ENCODE data around the gene PIGN.

The PIGN gene

GRCh38 chr18:62028715-62029114 lies 158.1 kb downstream of the PIGN start:
- no peak for DNase-seq (ENCODE audit: extremely low spot score)
- no peak for TF ChIP-seq ELF4 (IDR thresholded peaks at IDR 0.05)
- ChIA-PET POLR2A (no interaction called here), CTCF (no interaction called here)

- ChIA-PET CTCF (interaction anchor here (0.6 kb wide), 1 partner anchor 103 kb away, joined by 3 read pairs; no protein-coding TSS in a partner anchor), POLR2A (no interaction called here)
- no peak for DNase-seq (ENCODE audit: extremely low spot score)
- TF ChIP-seq L3MBTL2 (conservative IDR thresholded peaks at IDR 0.05) (no peak), FOXK2 (IDR thresholded peaks at IDR 0.05) (no peak)
Observed at GRCh38 chr18:62027914-62028520, 158.8 kb downstream of the PIGN start.

DNA sequence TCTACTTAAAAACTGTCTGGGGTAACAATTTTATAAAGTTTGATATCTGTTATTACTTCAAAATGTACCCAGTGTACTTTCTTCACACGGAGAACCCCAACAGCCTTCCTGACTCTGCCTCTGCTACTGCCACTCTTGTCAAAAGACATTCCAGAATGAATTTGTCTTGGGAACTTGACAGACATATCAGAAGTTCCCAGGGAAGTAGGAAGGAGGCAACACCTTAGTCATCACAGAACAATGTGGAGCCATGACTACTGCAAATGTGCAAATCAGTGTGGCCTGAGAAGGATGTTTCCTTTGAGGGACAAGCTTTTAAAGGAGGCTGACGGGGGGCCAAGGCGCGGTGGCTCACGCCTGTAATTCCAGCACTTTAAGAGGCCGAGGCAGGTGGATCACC lies 160.3 kb downstream of the PIGN start:
- ChIA-PET CTCF (no interaction called here), POLR2A (no interaction called here)
- TF ChIP-seq TARDBP (IDR thresholded peaks at IDR 0.05): no peak
- no peak for TF ChIP-seq FOXM1 (IDR thresholded peaks at IDR 0.05; ENCODE audit: borderline replicate concordance)
- no peak for TF ChIP-seq FOXA1 (IDR thresholded peaks at IDR 0.05)
- no peak for TF ChIP-seq ARNT (IDR thresholded peaks at IDR 0.05)
- no peak for TF ChIP-seq SUZ12 (IDR thresholded peaks at IDR 0.05)
- no peak for TF ChIP-seq ELF4 (IDR thresholded peaks at IDR 0.05)
- no peak for TF ChIP-seq BHLHE40 (IDR thresholded peaks at IDR 0.05; ENCODE audit: borderline replicate concordance)
- DNase-seq (ENCODE audit: extremely low spot score): no peak

DNA sequence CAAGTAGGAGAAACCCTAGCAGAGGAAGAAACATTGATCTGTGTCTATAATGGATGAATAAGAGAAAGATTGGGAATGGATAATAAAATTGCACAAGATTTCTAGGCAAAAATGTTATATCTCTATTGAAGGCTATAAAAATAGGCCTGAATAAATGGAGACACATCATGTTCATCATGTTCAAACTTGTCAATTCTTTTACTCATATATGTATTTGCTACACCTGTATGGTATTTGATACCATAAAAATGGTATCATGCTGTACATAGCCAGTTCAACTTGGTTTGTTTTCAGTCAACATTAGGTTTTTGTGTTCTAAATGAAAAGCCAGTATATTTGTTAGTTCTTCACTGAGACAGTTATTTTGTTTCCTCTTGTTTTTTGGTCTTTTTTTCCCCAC lies 161.9 kb downstream of the PIGN start:
- TF ChIP-seq ARNT (IDR thresholded peaks at IDR 0.05) (no peak), HDGF (IDR thresholded peaks at IDR 0.05; ENCODE audit: borderline replicate concordance) (no peak), TARDBP (IDR thresholded peaks at IDR 0.05) (no peak), FOXA1 (IDR thresholded peaks at IDR 0.05) (no peak), NFRKB (IDR thresholded peaks at IDR 0.05) (no peak), FOXM1 (IDR thresholded peaks at IDR 0.05; ENCODE audit: borderline replicate concordance) (no peak), BHLHE40 (IDR thresholded peaks at IDR 0.05; ENCODE audit: borderline replicate concordance) (no peak), FOXK2 (IDR thresholded peaks at IDR 0.05) (no peak), SP1 (IDR thresholded peaks at IDR 0.05) (no peak), CTBP1 (IDR thresholded peaks at IDR 0.05; ENCODE audit: borderline replicate concordance) (no peak), ZNF384 (IDR thresholded peaks at IDR 0.05) (no peak), LEF1 (IDR thresholded peaks at IDR 0.05; ENCODE audit: borderline replicate concordance) (no peak), SUZ12 (IDR thresholded peaks at IDR 0.05) (no peak), ELF4 (IDR thresholded peaks at IDR 0.05) (no peak), L3MBTL2 (conservative IDR thresholded peaks at IDR 0.05) (no peak)
- TF ChIP-seq, protein P1, sequence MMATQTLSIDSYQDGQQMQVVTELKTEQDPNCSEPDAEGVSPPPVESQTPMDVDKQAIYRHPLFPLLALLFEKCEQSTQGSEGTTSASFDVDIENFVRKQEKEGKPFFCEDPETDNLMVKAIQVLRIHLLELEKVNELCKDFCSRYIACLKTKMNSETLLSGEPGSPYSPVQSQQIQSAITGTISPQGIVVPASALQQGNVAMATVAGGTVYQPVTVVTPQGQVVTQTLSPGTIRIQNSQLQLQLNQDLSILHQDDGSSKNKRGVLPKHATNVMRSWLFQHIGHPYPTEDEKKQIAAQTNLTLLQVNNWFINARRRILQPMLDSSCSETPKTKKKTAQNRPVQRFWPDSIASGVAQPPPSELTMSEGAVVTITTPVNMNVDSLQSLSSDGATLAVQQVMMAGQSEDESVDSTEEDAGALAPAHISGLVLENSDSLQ (IDR thresholded peaks at IDR 0.05): no peak
- ChIA-PET CTCF (no interaction called here), POLR2A (no interaction called here)
- DNase-seq (ENCODE audit: extremely low spot score): no peak

- TF ChIP-seq CTBP1 (IDR thresholded peaks at IDR 0.05; ENCODE audit: borderline replicate concordance): no peak
- no peak for TF ChIP-seq NFRKB (IDR thresholded peaks at IDR 0.05)
- no peak for TF ChIP-seq FOXA1 (IDR thresholded peaks at IDR 0.05)
- no peak for TF ChIP-seq SUZ12 (IDR thresholded peaks at IDR 0.05)
- no peak for TF ChIP-seq ELF4 (IDR thresholded peaks at IDR 0.05)
- TF ChIP-seq FOXK2 (IDR thresholded peaks at IDR 0.05): no peak
- TF ChIP-seq HDGF (IDR thresholded peaks at IDR 0.05; ENCODE audit: borderline replicate concordance): no peak
- no peak for TF ChIP-seq SP1 (IDR thresholded peaks at IDR 0.05)
- TF ChIP-seq ARNT (IDR thresholded peaks at IDR 0.05): no peak
- ChIA-PET CTCF (no interaction called here), POLR2A (no interaction called here)
- DNase-seq (ENCODE audit: extremely low spot score): no peak
Observed at GRCh38 chr18:62023536-62023935, 163.3 kb downstream of the PIGN start.

DNA sequence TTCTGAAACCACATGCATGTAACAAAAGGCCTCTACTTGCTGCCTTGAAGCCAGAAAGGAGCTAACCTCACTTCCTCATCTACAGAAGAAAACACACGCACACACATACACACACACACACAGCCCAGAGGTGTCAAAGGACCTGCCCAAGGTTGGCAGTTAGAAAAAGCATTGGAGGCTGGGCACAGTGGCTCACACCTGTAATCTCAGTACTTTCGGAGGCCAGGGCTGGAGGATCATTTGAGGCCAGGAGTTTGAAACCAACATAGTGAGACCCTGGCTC lies 168.2 kb downstream of the PIGN start:
- ChIA-PET CTCF (no interaction called here), POLR2A (no interaction called here)
- DNase-seq (ENCODE audit: extremely low spot score): no peak
- no peak for TF ChIP-seq FOXA1 (IDR thresholded peaks at IDR 0.05)
- no peak for TF ChIP-seq SP1 (IDR thresholded peaks at IDR 0.05)
- no peak for TF ChIP-seq FOXM1 (IDR thresholded peaks at IDR 0.05; ENCODE audit: borderline replicate concordance)
- TF ChIP-seq BHLHE40 (IDR thresholded peaks at IDR 0.05; ENCODE audit: borderline replicate concordance): no peak
- no peak for TF ChIP-seq NFRKB (IDR thresholded peaks at IDR 0.05)
- TF ChIP-seq CTBP1 (IDR thresholded peaks at IDR 0.05; ENCODE audit: borderline replicate concordance): no peak
- TF ChIP-seq HDGF (IDR thresholded peaks at IDR 0.05; ENCODE audit: borderline replicate concordance): no peak
- TF ChIP-seq SUZ12 (IDR thresholded peaks at IDR 0.05): no peak
- no peak for TF ChIP-seq TARDBP (IDR thresholded peaks at IDR 0.05)
- TF ChIP-seq ZNF384 (IDR thresholded peaks at IDR 0.05): no peak
- no peak for TF ChIP-seq FOXK2 (IDR thresholded peaks at IDR 0.05)
- TF ChIP-seq L3MBTL2 (conservative IDR thresholded peaks at IDR 0.05): no peak
- no peak for TF ChIP-seq LEF1 (IDR thresholded peaks at IDR 0.05; ENCODE audit: borderline replicate concordance)
- TF ChIP-seq ARNT (IDR thresholded peaks at IDR 0.05): no peak
- TF ChIP-seq, protein P1 (IDR thresholded peaks at IDR 0.05): no peak
- no peak for TF ChIP-seq ELF4 (IDR thresholded peaks at IDR 0.05)

DNA sequence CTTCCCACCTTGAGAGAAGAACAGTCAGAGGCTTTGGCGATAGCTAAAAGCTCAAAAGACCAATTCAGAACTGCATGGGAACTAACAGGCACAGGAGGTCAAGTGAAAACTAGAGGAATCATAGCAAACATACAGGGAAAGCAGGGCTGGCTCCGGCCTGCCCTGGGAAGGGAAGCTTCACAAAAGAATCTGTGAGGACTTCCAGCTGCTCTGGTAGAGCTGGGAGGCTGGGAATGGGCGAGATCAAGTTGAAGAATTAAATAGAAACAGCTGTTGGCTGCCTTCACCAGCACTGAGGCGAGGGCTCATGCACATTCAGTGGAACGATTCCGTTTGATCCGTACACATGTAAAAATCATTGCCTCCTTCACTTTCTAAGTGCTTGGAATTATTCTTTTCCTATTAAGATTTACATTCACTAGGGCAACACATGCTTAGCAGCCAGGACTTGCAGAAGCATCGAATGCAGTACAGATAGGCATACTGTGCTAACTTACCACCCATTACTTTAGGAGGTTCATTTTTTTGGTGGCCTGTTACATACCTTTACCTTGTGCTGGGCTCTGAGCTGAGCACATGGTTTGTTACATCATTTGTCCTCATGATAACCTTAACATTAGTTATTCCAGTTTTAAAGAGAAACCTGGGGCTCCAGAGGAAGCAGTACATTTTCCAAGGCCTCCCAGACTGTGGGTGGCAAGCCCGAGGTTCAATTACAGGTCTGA lies 168.7 kb downstream of the PIGN start:
- DNase-seq (ENCODE audit: extremely low spot score): no peak
- CTCF ChIA-PET: interaction anchor here (0.7 kb wide), 1 partner anchor 14 kb away, joined by 3 read pairs; no protein-coding TSS in a partner anchor
- no peak for TF ChIP-seq SUZ12 (IDR thresholded peaks at IDR 0.05)
- POLR2A ChIA-PET: no interaction called here
